ENCODE data around the gene FRS3.

The FRS3 gene

GRCh38 chr6:41786451-41787218 lies 6.9 kb upstream of the FRS3 start:
- TF ChIP-seq, protein P1, sequence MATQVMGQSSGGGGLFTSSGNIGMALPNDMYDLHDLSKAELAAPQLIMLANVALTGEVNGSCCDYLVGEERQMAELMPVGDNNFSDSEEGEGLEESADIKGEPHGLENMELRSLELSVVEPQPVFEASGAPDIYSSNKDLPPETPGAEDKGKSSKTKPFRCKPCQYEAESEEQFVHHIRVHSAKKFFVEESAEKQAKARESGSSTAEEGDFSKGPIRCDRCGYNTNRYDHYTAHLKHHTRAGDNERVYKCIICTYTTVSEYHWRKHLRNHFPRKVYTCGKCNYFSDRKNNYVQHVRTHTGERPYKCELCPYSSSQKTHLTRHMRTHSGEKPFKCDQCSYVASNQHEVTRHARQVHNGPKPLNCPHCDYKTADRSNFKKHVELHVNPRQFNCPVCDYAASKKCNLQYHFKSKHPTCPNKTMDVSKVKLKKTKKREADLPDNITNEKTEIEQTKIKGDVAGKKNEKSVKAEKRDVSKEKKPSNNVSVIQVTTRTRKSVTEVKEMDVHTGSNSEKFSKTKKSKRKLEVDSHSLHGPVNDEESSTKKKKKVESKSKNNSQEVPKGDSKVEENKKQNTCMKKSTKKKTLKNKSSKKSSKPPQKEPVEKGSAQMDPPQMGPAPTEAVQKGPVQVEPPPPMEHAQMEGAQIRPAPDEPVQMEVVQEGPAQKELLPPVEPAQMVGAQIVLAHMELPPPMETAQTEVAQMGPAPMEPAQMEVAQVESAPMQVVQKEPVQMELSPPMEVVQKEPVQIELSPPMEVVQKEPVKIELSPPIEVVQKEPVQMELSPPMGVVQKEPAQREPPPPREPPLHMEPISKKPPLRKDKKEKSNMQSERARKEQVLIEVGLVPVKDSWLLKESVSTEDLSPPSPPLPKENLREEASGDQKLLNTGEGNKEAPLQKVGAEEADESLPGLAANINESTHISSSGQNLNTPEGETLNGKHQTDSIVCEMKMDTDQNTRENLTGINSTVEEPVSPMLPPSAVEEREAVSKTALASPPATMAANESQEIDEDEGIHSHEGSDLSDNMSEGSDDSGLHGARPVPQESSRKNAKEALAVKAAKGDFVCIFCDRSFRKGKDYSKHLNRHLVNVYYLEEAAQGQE (IDR thresholded peaks at IDR 0.05; ENCODE audit: insufficient read depth in 1 of 2, low read depth in 2 of 2, low read length in 2 of 2) = no peak
- TF ChIP-seq TAF1 (IDR thresholded peaks at IDR 0.05; ENCODE audit: borderline replicate concordance, insufficient read depth, low read length) = peak; percentile 58; the same call in 1 of the 2 replicates

- TF ChIP-seq POLR2AphosphoS5 (IDR thresholded peaks at IDR 0.05; ENCODE audit: low read depth, low read length) (no peak), SIN3A (IDR thresholded peaks at IDR 0.05; ENCODE audit: borderline replicate concordance, insufficient read depth, low read length) (no peak), FOXP2 (optimal IDR thresholded peaks at IDR 0.05; ENCODE audit: borderline replicate concordance, extremely low read depth, extremely low read length, insufficient read depth) (no peak), TAF1 (IDR thresholded peaks at IDR 0.05; ENCODE audit: borderline replicate concordance, insufficient read depth, low read length) (no peak)
- TF ChIP-seq, protein P1 (IDR thresholded peaks at IDR 0.05; ENCODE audit: insufficient read depth in 1 of 2, low read depth in 2 of 2, low read length in 2 of 2) = no peak
These were observed 6.2 kb upstream of the FRS3 start for GRCh38 chr6:41785689-41786450.

GRCh38 chr6:41785254-41785653 lies 5.6 kb upstream of the FRS3 start:
- TF ChIP-seq SIN3A (IDR thresholded peaks at IDR 0.05; ENCODE audit: borderline replicate concordance, insufficient read depth, low read length) (no peak), FOXP2 (optimal IDR thresholded peaks at IDR 0.05; ENCODE audit: borderline replicate concordance, extremely low read depth, extremely low read length, insufficient read depth) (no peak), POLR2AphosphoS5 (IDR thresholded peaks at IDR 0.05; ENCODE audit: low read depth, low read length) (no peak), TAF1 (IDR thresholded peaks at IDR 0.05; ENCODE audit: borderline replicate concordance, insufficient read depth, low read length) (no peak)
- TF ChIP-seq, protein P1 (IDR thresholded peaks at IDR 0.05; ENCODE audit: insufficient read depth in 1 of 2, low read depth in 2 of 2, low read length in 2 of 2) = no peak

- no peak for TF ChIP-seq FOXP2 (optimal IDR thresholded peaks at IDR 0.05; ENCODE audit: borderline replicate concordance, extremely low read depth, extremely low read length, insufficient read depth)
- no peak for TF ChIP-seq SIN3A (IDR thresholded peaks at IDR 0.05; ENCODE audit: borderline replicate concordance, insufficient read depth, low read length)
- no peak for TF ChIP-seq TAF1 (IDR thresholded peaks at IDR 0.05; ENCODE audit: borderline replicate concordance, insufficient read depth, low read length)
- TF ChIP-seq, protein P1 (IDR thresholded peaks at IDR 0.05; ENCODE audit: insufficient read depth in 1 of 2, low read depth in 2 of 2, low read length in 2 of 2) = no peak
- TF ChIP-seq POLR2AphosphoS5 (IDR thresholded peaks at IDR 0.05; ENCODE audit: low read depth, low read length) = no peak
These were observed 5.0 kb upstream of the FRS3 start for GRCh38 chr6:41784581-41785171.
